ENCODE measurements around the gene ZNF316.

ZNF316 gene

DNA sequence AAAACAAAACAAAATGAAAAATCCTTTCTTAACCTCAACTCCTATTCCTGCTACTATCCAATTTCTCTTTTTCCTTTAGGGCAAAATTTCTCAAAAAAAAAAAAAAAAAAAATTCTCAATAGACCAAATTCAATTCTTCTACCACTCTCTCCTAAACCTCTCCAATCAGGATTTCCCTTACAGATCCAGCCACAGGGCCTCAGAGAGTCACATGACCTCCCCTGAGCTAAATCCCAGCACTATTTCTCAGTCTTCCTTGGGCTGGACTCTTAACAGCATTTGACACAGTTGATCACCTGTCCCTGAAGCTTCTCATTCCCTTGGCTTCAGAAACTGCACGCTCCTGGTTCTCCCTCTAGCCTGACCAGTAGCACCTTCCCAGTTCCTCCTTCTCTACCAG, 64.7 kb downstream of the ZNF316 start:
- DNase-seq = no peak
